Limb (tissue), 2 donors: Measurements from ENCODE around the gene PRG2.
A peak's percentile ranks its signal among the peaks of the same experiment; 100 is the strongest.

Source experiments
- DNase-seq, 2 donors: peaks; one replicate each; pipeline ENCODE4 v3.0.0-alpha.2; 2016; ENCODE audit errors: extremely low spot score in 2 of 2

PRG2 gene

DNA sequence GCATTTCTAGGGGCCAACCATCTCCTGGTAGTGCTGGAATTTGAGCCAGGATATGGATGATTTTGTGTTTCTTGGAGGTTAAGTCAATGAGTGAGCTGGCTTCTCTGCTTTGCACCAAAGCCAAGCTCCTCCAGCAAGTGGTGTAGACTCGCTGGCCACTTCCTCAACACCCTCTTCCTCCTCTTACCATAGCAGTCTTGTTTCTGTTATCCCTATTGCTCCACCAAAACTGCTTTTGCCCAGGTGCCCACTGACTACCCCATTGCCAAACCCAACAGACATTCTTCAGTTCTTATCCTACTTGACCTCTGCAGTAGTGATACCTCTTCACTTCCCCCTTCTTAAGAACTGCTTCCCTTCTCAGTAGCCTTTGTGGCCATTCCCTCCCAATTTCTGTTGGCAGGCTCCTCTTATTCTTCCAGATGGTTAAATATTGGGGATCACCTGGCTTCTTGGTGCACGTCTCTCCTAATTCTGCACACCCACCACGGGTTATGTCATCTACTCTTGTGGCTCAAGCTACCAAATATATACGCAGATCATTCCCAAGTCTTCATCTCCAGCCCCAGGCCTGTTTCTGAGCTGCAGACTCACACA lies 7.0 kb upstream of the PRG2 start:
- DNase-seq = no peak

DNA sequence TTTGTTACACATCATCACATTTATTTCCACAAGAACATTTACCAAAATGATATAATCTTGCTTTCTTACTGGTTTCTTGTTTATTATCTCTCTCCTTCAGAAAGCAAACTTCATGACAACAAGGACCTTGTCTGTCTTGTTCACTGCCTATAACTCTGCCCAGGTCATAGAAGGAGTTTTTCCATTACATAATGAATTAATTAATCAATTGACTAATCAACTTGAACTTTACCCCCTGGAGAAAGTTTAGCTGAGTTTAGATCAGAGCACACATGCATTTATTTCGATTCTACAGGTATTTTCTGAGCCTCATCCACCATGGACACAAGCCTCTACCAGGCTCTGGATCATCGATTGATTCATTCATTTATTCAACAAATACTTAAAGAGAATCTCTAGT lies 6.3 kb upstream of the PRG2 start:
- no peak for DNase-seq

DNA sequence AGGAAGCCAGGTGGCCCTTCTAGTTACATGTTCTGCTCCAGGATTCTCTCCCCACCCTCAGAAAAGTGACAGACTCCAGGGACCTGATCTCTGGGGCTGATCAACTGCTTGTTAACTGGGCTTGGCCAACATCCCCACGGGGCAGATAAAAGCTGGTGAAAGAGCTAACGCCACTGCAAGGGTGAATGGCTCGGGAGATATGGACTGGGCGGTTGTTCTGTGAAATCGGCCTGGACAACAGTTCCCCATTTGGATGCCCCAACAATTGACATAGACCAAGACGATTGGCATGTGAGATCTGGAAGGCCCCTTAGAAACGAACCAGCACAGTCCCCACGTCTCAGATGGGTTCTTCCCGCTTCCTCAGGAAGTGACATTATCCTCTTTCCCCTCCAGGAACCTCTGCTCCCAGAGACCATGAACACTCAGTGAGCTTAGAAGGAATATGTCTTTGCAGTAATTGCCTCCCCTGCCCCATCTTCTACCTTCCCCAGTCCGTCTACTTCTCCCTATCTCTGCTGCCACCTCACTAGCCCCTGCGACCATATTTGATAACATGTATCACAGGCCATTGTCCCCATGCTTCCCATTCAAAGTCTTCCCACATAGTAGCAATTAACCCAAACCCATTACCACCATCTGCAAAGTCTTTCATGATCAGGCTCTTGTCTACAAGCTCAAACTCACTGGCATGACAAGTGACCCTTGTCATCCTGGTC lies 5.6 kb upstream of the PRG2 start:
- no peak for DNase-seq

DNA sequence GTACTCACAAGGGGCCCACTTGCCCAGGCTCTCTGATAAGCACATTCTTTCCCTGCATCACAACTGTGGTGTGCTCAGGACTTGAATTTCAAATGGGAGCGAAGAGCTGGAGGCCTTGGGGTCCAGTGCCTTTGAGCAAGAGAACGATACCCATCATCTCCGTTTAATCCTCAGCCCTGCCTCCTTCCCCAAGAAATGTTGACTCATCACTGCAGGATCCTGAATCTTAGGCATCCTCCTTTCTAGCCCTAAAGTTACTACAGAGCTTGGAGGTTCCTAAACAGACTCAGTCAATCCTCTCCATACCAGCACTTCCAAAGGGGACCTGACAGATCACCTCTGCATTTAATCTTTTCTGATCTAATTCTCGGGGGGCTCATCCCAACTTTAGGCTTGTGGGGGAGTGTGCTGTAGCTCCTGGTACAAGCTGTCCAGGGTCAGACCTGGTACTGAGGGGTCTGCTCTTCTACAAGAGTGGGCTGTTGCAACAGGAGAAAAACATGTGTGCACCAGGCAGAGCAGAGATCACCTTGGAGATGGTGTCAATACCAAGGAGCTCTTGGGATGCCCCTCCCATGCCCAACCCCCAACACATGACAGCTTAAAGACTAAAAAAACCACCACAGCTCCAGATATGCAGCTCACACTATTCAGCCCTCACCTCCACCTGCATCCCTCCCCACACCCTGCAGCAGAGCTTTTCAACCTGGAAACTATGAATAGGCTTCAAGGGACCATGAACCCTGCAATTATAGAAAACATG lies 3.9 kb upstream of the PRG2 start:
- DNase-seq = no peak

- DNase-seq = no peak
Observed at GRCh38 chr11:57392763-57393105, 2.3 kb upstream of the PRG2 start.

DNA sequence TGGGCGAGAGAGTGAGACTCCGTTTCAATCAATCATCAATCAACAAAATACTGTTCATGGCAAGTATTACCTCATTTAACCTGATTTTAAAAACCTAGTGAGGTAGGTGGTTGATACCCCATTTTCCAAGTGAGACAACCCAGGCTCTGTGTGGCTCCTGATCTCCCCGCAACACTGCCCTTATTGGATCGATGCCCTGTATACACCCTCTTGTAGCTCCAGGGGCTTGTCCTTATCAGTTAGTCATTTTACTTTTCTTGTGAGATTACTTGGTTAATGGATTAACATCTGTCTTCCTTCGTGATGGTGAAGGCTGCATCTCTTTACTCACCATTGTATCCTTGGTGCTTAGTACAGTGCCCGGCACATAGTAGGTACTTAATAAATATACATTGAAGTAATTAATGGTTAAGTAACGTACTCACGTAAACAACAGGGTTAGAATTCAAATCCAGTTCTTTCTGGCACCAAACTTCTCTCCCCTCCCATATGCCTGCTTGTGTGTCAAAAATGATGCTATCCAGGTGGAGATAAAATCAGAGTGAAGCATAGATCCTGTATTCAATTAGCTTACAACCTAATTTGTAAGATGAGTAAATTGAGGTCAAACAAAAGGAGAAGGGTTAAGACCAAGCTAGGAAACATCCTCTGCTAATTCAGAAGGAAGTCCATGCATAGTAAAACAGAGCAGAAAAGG lies 1.8 kb upstream of the PRG2 start:
- no peak for DNase-seq

DNA sequence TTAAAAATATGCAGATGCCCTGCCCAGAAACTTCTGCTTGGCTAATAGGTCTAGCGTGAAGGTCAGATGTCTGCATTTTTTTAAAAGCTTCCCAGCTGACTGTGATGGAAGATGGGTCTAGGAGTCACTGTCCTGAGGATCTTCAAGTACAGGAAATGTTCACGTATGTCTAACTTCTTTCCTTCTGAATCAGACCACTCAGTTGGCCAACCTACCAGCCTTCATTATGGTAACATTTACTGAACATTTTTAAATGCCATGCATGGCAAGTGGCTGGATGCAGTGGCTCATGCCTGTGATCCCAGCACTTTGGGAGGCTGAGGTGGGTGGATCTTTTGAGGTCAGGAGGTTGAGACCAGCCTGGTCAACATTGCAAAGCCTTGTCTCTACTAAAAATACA lies 1.1 kb upstream of the PRG2 start:
- DNase-seq = no peak

- DNase-seq = no peak
Observed at GRCh38 chr11:57391111-57391510, 661 bp upstream of the PRG2 start.

- DNase-seq = no peak
Observed at GRCh38 chr11:57387289-57388030, 3.0 kb downstream of the PRG2 start.

DNA sequence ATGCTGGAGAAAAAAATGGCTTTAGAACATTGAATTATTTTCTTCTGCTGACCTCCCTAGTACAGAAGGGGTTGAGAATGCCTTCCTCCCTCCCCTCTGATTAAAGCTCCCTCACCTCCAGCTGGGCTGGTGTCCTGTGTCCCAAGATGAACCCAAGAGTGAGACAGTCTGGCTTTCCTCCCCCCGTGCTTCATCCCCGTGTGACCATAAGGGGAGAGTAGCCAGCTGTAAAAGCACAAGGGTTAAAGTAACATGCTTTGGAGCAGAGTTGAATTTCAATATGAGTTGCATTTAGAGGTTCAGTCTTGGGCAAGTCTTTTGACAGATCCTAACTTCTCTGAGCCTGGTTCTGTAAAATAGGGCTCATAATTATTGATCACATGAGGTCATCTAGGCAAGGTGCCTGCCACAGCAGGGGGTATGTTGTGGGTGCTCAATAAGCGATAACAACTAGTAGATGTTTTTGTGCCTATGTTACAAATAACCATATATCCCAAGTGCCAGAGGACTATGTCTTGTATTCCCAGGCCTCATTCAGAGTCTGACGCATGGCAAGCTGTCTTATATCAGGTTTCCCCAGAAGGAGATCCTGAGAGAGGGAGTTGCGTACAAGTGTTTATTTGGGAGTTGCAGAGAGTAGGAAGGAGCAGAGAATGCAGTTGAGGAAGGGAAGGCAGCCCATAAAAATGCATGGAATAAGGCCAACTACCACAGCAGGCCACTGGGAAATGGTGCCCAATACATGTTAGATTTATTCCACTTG lies 4.1 kb downstream of the PRG2 start:
- no peak for DNase-seq

DNA sequence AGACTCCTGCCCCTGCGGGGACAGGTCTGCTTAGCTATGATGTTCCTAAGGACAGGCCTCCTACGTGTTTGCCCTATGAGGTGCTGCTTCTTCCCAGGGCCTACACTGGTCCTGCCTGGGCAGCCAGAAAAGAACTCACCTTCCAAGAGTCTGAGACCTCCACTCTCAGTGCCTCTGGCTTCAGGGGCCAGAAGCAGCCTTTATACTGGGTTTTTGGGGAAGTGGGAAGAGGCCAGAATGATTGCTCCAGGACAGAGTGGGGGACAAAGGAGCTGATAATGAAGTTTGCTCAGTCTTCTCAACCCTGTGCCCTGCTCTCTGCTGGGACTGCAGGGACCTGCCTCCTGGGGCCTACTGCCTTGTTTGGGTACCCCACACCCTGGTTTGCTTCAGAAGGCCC lies 9.5 kb downstream of the PRG2 start, which contains the start of gene PRG3:
PRG3 (minus strand) TSS at position 176 of the 400 bp plus-strand sequence. CDS start 442 bp downstream, outside the sequence.
- DNase-seq = no peak

GRCh38 chr11:57379732-57380131 lies 10.7 kb downstream of the PRG2 start:
- peak in 1 of 2 donors; percentile 44 for DNase-seq

DNA sequence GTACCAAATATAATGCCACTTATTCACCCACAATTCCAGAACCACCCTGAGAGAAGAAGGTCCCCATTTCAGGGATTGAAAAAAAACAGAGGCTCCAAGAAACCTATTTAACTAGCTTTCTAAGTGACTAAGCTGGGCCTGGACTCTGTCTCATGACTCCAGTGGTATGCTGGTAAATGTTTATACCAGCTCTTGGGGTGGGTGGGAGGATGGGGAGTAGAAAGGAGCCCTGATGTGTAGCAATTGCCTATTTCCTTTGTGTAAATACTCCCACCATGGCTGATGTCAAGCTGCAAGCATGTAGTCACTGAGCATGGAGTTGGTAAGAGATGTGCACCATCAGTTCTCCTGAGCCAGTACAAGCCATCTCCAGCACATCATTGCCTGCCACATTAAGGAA lies 12.3 kb downstream of the PRG2 start:
- DNase-seq = no peak

GRCh38 chr11:57377107-57377506 lies 13.3 kb downstream of the PRG2 start:
- no peak for DNase-seq

GRCh38 chr11:57376095-57377090 lies 14.1 kb downstream of the PRG2 start:
- no peak for DNase-seq

- DNase-seq = no peak
Observed at GRCh38 chr11:57375490-57375889, 15.0 kb downstream of the PRG2 start.

DNA sequence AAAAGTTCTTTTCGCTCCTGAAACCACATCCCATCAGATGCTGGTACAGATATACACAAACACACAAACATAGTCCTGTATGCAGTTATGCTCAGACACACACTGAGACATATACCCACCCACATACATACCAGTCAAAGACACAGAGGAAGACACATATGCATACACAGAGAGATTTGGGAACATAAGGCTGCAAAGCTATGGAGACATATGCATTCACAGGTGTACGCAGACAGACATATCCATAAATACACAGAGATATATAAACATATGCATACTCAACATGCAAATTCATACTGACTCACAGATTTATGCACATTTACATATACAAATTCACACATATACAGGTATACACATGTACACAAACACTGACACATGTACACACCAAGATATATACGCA lies 15.5 kb downstream of the PRG2 start:
- DNase-seq = no peak

DNA sequence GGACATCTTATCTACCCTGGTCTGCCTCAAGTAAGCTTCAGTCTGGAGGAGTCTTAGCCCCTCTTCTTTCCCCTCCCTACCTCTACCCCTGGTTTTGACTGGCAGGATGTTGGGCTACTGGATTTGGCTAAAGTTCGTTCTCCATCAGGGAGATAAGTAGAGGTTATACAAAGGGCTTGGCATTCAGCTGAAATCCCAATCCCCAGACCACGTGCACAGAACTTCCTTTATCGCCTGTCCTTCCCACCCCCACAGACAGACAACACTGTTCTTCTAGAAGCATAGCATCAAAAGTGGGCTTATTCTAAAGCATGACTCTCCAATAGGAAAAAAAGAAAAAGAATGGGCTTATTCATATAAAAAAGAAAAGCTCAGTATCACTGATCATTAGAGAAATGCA lies 17.3 kb downstream of the PRG2 start:
- DNase-seq = no peak

DNA sequence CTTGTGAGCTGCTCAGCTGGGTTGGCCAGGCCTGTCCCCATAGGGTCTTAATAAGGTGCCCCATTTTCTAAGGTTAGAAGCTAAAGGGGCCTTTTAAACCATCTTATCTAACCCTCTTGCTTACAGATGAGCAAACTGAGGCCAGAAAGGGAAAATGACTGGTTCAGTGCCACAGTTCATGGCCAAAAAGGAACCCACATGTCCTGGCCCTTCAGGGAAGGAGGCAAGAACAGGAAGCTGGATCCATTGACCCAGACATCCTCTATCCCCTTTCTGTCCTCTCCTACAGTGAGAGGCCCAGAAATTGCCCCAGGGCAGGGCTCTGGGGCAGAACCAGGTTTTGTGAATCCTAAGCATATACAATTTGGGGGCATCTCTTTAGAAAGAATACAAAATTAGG lies 19.5 kb downstream of the PRG2 start:
- DNase-seq = no peak
